Right renal pelvis (tissue), 4 donors: ENCODE results near the gene FAM110C. TPM values are rescaled to one million over a fixed set of nuclear protein-coding genes. Genes with fewer than 3 reads are reported as not detected.
"Not testable (repeated sequence)": the region's sequence is repeated elsewhere in the genome, so short reads cannot be mapped to it uniquely, and the experiment has no call there.

Source experiments
- DNase-seq, 4 donors: peaks; one replicate each; pipeline ENCODE4 v3.0.0-alpha.2; 2013; ENCODE audit warnings: low read depth in 4 of 4, low spot score in 3 of 4, missing footprints in 1 of 4
- polyA plus RNA-seq, 4 donors: library from polyadenylated mRNA; unstranded; fragments of 120-200 nt; gene quantifications; one replicate each; pipeline ENCODE4 v1.2.1, GENCODE V29; 2013; ENCODE audit not compliant: insufficient read length in 4 of 4

The FAM110C gene
- polyA plus RNA-seq, 4 donors: 10.6 to 13.6 (median 13.4) TPM

DNA sequence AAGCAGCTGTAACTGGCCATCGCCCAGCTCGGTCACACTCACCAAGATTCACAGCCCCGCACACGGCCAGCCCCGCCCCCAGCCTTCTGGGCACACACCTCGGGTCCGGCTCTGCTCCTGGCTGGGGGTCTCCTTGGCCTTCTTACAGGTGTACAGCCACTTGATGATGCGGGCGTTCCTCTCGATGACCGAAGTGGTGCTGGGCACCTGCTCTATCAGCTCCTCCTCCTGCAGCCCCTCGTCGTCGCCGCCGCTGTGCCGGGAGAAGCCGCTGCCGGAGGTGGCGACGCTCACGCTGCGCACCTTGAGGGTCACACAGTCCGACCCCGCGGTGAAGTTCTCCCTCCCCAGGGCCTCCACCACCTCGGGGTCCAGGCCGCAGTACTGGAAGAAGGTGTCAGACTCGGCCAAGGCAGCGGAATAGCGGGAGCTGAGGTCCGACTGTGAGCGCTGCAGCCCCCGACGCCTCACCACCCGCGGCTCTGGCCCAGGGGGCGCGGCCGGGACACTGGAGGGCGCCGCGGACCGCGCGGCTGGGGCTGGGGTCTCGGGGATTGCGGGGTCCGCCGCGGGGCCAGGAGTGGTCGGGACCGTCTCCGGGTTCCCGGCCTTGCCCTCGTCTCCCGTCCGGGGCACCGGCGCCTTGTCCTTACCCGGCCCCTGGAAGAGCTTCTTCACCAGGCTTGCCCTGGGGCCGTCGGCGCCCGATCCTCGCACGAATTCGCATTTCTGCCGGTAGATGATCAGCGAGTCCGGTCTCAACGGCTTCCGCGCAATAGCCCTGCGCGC is 769 bp downstream of the FAM110C start:
- no peak for DNase-seq

- DNase-seq: no peak
These were observed 1.5 kb downstream of the FAM110C start for GRCh38 chr2:44748-45341.

- no peak for DNase-seq
These were observed 3.5 kb downstream of the FAM110C start for GRCh38 chr2:42788-43187.

GRCh38 chr2:40465-40864 is 5.8 kb downstream of the FAM110C start:
- no peak for DNase-seq

DNA sequence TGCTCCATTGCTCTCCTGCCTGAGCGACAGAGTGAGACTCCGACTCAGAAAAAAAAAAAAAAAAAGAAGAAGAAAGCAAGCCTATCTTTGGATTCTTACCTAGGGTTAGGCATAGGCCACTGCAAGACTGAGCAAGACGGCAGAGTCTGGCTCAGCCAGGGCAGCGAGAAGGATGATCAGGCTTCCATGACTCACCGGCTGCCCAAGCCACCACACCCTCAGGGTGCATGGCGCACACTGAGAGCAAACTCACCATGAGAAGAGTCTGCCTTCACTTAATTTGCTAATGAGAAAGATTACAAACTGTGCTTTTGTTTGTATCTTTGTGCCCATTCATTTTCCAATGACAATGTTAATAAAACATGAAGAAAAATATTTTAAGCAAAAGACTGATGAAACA is 8.2 kb downstream of the FAM110C start:
- DNase-seq: no peak

DNA sequence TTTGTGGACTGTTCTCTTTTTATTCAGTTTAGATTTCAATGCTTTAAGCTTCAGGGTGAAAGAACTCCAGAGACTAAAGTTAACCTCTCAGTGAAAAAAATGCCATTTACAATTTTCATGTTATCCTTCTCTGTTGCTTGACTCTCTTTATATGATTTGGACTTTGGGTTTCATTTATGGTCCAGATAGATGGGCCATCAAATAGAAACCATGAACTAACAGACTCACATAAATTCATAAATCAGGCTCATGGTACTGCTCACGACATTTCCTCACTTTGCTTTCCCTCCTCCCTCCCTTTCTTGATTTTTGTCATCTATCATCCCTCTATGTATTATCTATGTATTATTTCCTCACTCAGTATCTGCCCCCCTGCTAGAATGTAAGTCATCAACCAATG is 10.0 kb downstream of the FAM110C start:
- DNase-seq: no peak

DNA sequence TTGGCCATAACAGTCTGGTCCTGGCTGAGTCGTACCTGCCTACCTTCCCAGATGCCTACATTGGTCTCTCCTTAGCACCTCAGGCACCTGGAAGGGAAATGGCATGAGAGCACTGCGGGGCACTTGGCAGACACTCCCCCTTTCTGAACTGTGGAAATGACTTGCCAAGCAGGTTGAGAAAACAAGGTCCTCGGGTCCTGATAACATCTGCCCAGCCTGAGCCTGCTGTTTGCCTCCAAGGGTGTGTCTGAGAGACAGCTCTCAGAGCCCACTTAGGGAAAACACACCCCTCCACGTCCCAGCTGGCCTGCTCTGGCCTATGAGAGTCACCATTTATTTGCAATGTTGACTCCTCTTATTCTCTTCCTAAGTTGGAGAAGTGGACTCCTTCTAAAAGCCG is 10.5 kb downstream of the FAM110C start:
- no peak for DNase-seq

- DNase-seq: no peak
These were observed 12.7 kb downstream of the FAM110C start for GRCh38 chr2:33620-34019.

DNA sequence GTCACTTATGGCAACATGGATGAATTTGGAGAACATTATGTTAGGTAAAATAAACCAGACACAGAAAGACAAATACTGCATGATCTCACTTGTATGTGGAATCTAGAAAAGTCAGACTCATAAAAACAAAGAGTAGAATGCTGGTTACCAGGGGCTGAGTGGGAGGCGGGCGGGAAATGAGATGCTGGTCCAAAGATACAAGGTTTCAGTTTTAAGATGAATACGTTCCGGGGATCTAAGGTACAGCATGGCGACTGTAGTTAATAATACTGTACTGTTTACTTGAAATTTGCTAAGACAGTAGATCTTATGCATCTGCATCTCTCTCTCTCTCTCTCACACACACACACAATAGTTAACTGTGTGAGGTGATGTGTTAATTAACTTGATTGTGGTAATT is 14.2 kb downstream of the FAM110C start:
- DNase-seq: no peak

- no peak for DNase-seq
These were observed 17.1 kb downstream of the FAM110C start for GRCh38 chr2:29253-29652.

GRCh38 chr2:28406-28975 is 17.8 kb downstream of the FAM110C start:
- DNase-seq: no peak

GRCh38 chr2:26891-27290 is 19.4 kb downstream of the FAM110C start:
- DNase-seq: no peak

DNA sequence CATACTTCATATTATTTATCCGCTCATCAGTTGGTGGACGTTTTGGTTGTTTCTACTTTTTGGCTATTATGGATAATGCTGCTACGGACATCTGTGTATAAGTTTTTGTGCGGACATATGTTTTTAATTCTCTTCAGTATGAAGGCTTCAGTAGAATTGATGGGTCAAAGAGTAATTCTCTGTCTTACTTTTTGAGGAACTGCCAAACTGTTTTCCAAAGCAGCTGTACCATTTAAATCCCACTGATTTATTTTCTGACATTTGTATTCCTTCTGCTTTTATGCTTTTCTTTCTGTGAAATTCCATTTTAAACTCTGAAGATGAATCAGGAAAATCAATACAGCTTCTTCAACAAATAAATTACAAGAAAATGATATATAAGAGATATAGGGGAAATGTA is 20.8 kb downstream of the FAM110C start:
- no peak for DNase-seq

GRCh38 chr2:24591-24990 is 21.7 kb downstream of the FAM110C start:
- not testable (repeated sequence) for DNase-seq

GRCh38 chr2:24107-24506 is 22.2 kb downstream of the FAM110C start:
- DNase-seq: no peak

- DNase-seq: no peak
These were observed 23.0 kb downstream of the FAM110C start for GRCh38 chr2:23283-23682.

DNA sequence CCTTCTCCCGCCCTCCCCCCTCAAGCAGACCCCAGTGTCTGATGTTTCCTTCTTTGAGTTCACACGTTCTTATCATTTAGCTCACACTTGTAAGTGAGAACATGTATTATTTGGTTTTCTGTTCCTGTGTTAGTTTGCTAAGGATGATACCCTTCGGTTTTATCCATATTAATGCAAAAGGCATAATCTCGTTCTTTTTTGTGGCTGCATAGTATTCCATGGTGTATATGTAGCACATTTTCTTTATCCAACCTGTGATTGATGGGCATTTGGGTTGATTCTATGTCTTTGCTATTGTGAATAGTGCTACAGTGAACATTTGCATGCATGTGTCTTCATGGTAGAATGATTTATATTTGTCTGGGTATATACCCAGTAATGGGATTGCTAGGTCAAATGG is 24.1 kb downstream of the FAM110C start:
- DNase-seq: not testable (repeated sequence)

DNA sequence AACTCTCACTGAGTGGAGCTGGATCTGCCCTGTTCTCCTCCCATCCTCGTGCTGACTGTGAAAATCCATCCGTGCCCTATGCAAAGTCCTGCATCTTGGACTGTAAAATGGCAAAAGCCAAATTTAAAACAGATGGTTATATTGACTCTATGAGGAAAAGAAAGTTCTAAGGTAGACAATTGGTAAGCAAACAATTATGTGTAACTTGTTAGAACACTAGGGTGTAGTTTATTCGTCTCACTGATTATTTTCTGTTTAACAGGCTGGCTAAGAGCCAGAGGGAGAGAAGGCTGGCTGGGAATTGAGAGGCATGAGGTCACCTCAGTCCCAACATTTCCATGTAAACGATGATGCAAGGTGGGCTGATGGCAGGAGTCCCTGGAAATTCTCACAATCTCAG is 26.0 kb downstream of the FAM110C start:
- DNase-seq: not testable (repeated sequence)

GRCh38 chr2:19505-19904 is 26.8 kb downstream of the FAM110C start:
- no peak for DNase-seq

GRCh38 chr2:18402-19271 is 27.7 kb downstream of the FAM110C start:
- no peak for DNase-seq

GRCh38 chr2:15916-16315 is 30.4 kb downstream of the FAM110C start:
- not testable (repeated sequence) for DNase-seq
